ENCODE measurements around the gene PTGIS.

GRCh38 chr20:49601153-49601924 lies 33.4 kb upstream of the PTGIS start:
- TF ChIP-seq CTCF (IDR thresholded peaks at IDR 0.05) (no peak), ZFX (IDR thresholded peaks at IDR 0.05; ENCODE audit: borderline replicate concordance) (no peak)

All from 22Rv1 (cell line).